PFSK-1 (cell line): ENCODE results near the gene HSD17B11.

Experiments used
- REST ChIP-seq, 2 experiments: IDR thresholded peaks; 2 replicates each; pipeline versions ENCODE4 v1.6.1 to v1.8.0; 2011 to 2012; ENCODE audit warnings: low read depth in 2 of 2, low read length in 2 of 2, control low read depth in 1 of 2, inconsistent platforms in 1 of 2, mild to moderate bottlenecking in 1 of 2, moderate library complexity in 1 of 2; ENCODE audit not compliant: insufficient read depth in 1 of 2
- TAF1 ChIP-seq: IDR thresholded peaks from 2 replicates; pipeline ENCODE4 v1.6.1; 2012; ENCODE audit warnings: low read length, control low read depth, borderline replicate concordance; ENCODE audit not compliant: insufficient read depth

DNA sequence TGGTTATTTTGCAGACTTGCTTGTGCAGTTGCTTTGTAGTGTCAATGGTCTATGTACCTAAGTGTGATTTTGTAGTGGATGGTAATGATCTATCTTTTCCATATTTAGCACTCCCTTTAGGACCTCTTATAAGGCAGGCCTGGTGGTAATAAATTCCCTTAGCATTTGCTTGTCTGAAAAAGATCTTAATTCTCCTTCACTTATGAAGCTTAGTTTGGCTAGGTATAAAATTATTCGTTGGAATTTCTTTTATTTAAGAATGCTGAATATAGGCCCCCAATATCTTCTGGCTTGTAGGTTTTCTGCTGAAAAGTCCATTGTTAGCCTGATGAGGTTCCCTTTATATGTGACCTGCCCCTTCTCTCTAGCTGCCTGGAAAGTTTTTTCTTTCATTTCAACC is 57.7 kb downstream of the HSD17B11 start:
- TF ChIP-seq TAF1 (no peak), REST (IDR thresholded peaks at IDR 0.05; ENCODE audit: insufficient read depth in 1 of 2, low read depth in 2 of 2, low read length in 2 of 2) (no peak)
